ENCODE measurements around the gene CREG1. TPM values are rescaled to one million over a fixed set of nuclear protein-coding genes. Genes with fewer than 3 reads are reported as not detected.

The CREG1 gene
- total and polyA plus RNA-seq, 8 donors, result 21.4 to 48.1 (median 40.1) TPM

- no peak for ATAC-seq
- no peak for DNase-seq
- Histone ChIP-seq H3K36me3 (no peaks in the 10 kb centered on the region), H3K4me3 (no peak overlapping the region), H3K27me3 (no peaks in the 10 kb centered on the region), H3K4me1 (no peaks in the 10 kb centered on the region), H3K27ac (no peak overlapping the region), H3K9me3 (no peaks in the 10 kb centered on the region)
- WGBS, 2 donors, result 73 to 86% methylated on average over 3 of the region's 3 CpGs
- no peak for FAIRE-seq
- intact Hi-C loops (cut with DNase I), result no loop called here
- TF ChIP-seq CTCF (IDR thresholded peaks at IDR 0.05), result no peak
Observed at GRCh38 chr1:167566766-167567165, 13.2 kb upstream of the CREG1 start.

- intact Hi-C loops (cut with DNase I), result no loop called here
- H3K27ac ChIP-seq, result no peak overlapping the region
- no peak for FAIRE-seq
- WGBS, 2 donors, result 66 to 70% methylated on average over 5 of the region's 5 CpGs
- DNase-seq, result no peak
- H3K9me3 ChIP-seq, result no peaks in the 10 kb centered on the region
- no peaks in the 10 kb centered on the region for H3K4me1 ChIP-seq
- no peaks in the 10 kb centered on the region for H3K27me3 ChIP-seq
- no peak for TF ChIP-seq CTCF (IDR thresholded peaks at IDR 0.05)
- no peaks in the 10 kb centered on the region for H3K36me3 ChIP-seq
- no peak for ATAC-seq
- H3K4me3 ChIP-seq, result no peak overlapping the region
Observed at GRCh38 chr1:167565922-167566321, 12.4 kb upstream of the CREG1 start.

- 70 to 73% methylated on average over 5 of the region's 5 CpGs for WGBS, 2 donors
- FAIRE-seq (no peak), DNase-seq (no peak), ATAC-seq (peak in 2 of 4 donors; percentile 37 to 52)
- intact Hi-C loops (cut with DNase I), result no loop called here
- H3K27ac ChIP-seq, result no peak overlapping the region
- H3K4me3 ChIP-seq, result no peak overlapping the region
- no peaks in the 10 kb centered on the region for H3K36me3 ChIP-seq
- H3K9me3 ChIP-seq, result no peaks in the 10 kb centered on the region
- no peaks in the 10 kb centered on the region for H3K4me1 ChIP-seq
- H3K27me3 ChIP-seq, result no peaks in the 10 kb centered on the region
- no peak for TF ChIP-seq CTCF (IDR thresholded peaks at IDR 0.05)
Observed at GRCh38 chr1:167564612-167565270, 11.2 kb upstream of the CREG1 start.

- DNase-seq (peak in 1 of 6 donors; percentile 42), FAIRE-seq (no peak)
- H3K27ac ChIP-seq, result no peak overlapping the region
Observed at GRCh38 chr1:167563579-167564246, 10.2 kb upstream of the CREG1 start.

More at GRCh38 chr1:167563579-167564246, 10.2 kb upstream of the CREG1 start:
- Histone ChIP-seq H3K4me1 (no peaks in the 10 kb centered on the region), H3K36me3 (no peaks in the 10 kb centered on the region), H3K9me3 (no peaks in the 10 kb centered on the region), H3K4me3 (no peak overlapping the region), H3K27me3 (no peaks in the 10 kb centered on the region)
- ATAC-seq, result peak in 3 of 4 donors; percentile 21 to 84 (median 83)
- intact Hi-C loops (cut with DNase I), result no loop called here
- no peak for TF ChIP-seq CTCF (IDR thresholded peaks at IDR 0.05)
- WGBS, 2 donors, result 63 to 68% methylated on average over 7 of the region's 7 CpGs
